GM18499 (cell line): ENCODE results near the gene TAMALIN.

ENCODE experiments used
- ATAC-seq: cut with Tn5 transposase; IDR thresholded peaks from one replicate; pipeline ENCODE4 v1.9.1; 2021; ENCODE audit warnings: moderate number of reproducible peaks; ENCODE audit not compliant: insufficient read depth, unreplicated experiment

Gene TAMALIN

DNA sequence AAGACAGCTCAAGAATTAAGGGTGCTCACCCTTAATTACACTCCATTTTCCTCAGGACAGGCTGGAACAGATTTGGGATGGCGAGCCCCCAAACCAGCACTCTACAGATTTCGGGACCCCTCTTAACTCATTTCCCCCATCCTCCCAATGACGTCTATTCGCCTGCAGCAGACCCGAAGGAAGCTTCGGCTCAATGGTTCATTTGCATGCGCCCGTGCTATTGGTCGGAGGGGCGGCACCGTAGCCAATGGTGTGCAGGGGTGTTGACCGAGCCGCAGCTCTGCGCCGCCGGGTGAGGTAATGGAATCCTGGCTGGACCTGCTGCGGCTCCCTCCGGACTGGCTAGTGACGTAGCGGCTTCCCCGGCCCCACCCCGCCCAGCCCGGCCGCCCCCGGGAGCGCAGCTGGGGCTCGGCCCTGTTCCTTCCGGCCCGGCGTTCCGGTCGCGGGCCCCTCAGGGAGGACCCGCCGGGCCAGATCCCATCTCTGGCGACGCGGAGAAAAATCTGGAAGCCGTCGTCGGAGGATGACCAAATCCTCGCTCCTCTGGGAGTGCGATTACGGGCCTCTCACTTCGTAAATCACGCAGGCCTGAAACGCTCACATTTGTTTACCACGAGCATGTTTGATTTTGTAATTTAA is 26.2 kb downstream of the TAMALIN start:
- ATAC-seq: peak; percentile 61

DNA sequence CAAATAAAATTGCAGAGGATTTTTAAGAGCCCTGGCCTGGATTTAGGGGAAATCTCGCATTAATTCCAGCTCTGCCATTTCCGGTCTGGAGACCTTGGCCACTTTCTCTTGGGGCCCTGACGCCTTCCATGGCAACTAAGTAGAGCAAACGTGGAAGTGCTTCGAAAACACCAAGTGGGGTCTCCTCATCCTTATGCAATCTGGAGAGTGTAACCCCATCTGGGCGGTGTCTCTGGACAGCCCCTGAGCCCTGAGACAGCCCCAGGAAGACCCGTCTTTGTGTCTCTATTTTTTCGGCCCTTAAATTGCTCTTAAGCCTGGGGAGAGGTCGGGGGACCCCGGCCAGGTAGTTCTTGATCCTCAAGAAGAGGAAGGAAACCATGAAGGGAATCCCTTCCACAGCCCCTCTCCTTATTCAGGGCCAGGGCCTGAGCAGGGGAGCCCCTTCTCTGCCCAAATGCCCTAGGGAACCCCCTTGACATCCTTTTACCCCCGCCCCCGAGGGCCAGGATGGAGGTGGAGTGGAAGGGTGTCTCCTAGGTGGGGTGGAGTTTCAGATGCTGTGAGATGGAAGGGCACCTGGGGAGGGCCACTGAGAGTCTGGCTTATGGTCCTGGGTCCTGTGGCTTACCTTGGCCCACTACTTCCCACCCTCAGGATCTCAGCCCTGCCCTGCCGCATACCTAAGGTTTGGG is 26.8 kb downstream of the TAMALIN start:
- ATAC-seq: no peak

GRCh38 chr12:52035190-52035589 is 28.4 kb downstream of the TAMALIN start:
- no peak for ATAC-seq

DNA sequence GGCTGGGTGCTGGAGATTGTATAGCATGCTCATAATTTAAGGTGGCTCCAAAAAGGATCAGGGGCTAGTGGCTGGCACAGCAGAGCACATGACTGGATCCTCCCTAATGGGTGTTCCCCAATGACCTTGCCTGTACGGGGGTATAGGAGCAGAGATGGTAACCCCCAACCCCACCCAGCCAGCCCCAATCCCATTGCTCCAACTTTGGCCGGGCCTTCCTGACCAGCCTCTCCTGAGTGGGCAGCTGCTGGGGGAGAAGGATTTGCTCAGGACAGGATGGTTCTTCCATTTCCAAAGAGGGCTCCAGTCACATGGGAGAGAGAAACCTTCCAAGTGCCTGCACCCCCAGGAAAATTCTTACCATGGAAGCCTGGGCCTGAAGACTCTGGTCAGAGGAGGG is 29.2 kb downstream of the TAMALIN start:
- no peak for ATAC-seq

DNA sequence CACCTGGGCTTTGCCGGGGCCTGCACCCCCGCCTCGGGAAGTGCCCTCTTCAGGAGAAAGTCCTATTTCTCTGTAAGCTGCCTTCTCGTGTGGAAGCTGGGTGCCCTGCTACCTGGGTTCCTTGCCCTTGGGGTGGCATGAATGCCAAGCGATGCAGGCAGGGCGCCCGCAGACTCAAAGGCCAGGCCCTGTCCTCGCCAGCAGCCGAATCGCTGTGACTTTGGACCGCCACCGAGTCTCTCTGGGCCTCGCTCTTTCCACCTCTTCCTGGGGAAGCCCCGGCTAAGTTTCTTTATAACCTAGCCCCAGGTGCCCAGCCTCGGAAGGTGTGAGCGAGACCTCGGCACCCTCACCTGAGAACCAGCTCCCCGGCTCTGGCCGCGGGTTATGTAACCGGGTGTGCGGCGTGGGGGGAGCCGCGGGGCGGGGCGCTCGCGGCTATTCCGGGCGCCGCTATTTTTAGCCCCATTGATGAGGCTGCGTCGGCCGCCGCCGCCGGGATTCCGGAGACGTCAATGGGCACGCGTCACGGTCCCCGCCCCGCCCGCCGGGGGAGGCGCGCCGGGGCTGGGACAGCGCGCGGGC is 29.9 kb downstream of the TAMALIN start:
- ATAC-seq: no peak

DNA sequence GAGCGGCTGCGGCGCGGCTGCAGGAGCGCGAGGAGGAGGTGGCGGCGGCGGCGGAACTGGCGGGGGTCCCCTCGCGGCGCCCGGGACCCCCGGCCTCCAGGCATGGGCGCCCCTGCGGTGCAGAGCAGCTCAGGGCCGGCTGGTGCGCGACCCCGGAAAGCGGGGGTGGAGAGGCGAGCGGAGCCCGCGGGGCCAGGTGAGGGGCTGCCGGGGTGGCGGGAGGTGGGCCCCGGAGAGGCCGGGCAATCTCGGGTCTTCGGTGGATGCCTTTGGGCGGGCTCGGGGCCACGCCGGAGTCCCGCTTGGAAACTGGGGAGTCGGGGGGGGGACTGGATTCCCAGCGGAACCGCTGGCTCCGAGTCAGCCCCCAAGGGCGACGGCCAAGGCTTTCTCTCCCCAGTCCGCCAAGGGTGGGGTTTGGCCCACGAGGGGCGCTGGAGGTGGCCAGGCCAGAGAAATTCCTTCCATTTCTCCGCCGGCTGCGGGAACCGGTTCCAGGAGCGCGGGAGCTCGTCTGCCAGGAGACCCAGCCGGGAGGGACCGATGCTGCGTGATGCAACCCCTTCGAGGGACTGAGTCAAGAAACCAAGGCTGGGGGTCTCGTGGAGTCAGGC is 30.6 kb downstream of the TAMALIN start:
- no peak for ATAC-seq

DNA sequence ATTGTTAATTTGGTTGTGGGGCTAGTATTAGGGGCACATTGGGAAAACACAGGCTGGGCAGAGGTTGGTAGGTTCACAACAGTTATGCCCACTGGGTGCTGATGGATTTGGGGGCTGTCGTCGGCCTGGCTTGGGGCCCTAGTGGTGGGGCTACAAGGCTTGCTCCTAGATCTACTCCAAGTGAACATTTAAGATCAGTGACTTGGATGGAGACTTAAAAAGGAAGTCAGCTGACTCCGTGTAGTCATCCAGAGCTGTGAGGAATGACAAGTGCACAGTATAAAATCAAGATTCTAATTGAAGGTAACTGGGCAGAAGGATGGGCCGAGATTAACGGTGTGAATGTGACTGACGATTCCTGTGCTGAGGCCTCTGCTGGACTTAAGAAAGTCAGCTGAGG is 31.7 kb downstream of the TAMALIN start:
- ATAC-seq: no peak

GRCh38 chr12:52041035-52041434 is 34.3 kb downstream of the TAMALIN start:
- no peak for ATAC-seq

DNA sequence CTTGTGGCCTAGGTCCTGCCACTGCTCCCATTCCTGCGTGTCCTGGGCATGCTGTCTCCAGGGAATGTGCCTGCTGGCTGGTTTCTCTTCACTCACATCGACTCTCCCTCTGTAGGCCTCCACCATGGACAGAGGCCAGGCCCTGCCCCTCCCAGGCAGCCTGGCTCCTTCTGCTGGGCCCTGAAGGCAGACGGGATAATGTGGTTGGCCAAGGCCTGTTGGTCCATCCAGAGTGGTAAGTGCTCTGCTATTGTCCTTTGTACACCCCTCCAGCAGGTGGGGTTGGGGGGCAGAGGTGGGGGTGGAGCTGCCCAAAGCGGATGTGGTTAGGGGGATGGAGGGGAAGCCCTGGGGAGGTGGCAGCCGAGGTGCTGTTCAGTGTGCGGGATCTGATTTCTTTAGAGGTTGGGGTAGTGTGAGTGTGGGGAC is 35.0 kb downstream of the TAMALIN start:
- no peak for ATAC-seq

DNA sequence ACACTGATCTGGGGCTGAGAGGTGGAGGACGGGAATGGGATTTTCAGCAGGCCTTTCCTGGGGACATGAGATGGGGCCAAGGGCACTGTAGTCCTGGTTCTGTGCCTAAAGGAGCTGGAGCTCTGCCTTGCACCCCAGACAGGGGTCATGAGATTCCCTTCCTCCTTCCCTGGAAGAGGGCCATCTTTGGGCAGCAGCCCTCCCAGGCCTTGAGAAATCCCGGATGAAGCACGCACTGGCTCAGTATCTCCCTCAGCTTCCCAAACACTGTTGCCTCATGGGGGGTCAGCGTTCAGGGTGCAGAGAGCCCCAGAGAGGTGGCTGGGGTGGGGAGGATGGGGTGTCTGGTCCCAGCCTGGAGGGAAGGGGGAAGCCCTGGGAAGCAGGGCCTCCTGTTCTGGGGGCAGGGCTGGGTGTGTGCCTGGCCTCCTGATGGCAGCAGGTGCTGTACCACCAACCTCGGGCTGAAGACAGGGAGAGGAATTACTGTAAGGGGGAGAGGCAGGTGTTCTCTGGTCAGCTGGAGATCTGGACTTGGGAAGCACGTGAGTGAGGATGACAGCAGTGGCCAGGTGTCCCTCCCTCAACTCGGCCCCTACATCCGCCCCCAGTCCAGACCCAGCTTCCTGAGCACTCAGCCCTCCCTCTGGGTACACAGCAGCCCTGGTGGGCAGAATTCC is 36.1 kb downstream of the TAMALIN start:
- no peak for ATAC-seq

- ATAC-seq: no peak
These were observed 36.9 kb downstream of the TAMALIN start for GRCh38 chr12:52043386-52044212.

GRCh38 chr12:52044292-52044983 is 37.7 kb downstream of the TAMALIN start:
- no peak for ATAC-seq

DNA sequence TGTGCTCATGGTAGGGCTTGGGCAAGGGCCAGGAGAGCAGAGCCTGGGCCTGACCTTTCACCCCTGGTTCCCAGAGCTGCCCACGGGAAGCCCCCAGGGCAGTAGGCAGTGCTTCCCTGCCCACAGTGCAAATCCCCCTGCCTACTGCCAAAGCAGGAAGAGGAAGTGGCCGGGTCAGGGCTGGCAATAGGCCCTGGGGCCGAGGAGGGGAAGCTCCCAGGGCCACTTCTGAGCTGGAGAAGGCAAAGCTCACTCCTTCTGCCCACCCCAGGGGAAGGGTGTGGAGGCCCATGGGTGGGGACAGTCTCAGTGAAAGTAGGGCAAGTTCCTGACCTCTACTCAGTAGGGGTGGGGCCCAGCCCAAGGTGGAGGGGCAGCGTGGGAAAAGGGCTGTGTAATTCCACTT is 39.1 kb downstream of the TAMALIN start:
- no peak for ATAC-seq

DNA sequence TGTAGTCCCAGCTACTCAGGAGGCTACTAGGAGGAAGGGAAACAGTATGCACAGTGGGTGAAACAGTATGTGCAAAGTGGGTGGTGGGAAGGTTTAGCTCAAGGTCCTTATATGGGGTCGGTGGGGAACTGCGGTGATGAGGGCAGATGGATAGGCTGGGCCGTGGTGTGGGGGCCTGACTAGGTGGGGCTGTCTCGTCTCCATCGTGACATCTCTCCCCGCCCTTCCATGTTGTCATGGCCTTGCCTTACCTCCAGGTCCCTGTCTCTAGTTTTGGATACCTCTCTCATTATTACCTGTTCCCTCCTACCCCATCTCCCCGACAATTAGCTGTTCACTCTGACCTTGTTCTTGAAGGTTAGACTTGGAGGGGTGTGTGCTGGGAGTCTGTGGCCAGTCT is 40.1 kb downstream of the TAMALIN start:
- ATAC-seq: no peak

- ATAC-seq: no peak
These were observed 42.5 kb downstream of the TAMALIN start for GRCh38 chr12:52049286-52049685.

- ATAC-seq: no peak
These were observed 42.9 kb downstream of the TAMALIN start for GRCh38 chr12:52049688-52050087.

DNA sequence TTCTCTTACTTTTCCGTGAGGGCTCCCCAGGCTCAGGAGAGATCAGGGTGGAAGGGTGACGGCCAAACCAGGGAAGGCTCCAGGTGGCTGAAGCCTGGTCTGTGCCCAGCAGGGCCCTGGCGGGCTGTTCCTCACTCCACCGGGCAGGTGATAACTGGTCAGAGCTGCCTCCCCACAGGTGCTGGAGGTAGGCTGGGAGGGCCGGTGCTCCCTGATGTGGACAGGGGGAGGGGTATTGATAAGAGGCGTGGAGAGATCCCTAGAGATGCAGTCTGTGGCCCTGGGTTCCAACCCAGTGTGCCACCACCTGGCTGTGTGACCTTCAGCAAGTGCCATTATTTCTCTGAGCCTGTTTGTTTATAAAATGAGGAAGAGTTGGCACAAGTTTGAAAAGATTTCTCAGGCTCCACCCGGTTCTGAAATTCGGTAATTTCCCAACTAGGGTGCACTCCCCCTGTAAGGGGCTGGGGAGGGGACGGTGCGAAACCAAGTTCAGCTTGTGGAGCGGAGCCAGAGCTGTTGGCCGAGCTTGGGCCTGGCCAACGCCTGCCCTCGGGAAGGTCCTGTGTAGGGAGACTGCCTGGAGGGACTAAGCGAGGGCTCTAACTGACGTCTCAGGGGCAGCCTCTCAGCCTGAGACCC is 43.5 kb downstream of the TAMALIN start:
- no peak for ATAC-seq

- no peak for ATAC-seq
These were observed 44.2 kb downstream of the TAMALIN start, which contains the start of gene NR4A1 for GRCh38 chr12:52050758-52051541. Gene NR4A1, plus strand, starts transcription at chr12:52051442. Its CDS starts 2,887 bp downstream, at chr12:52054329.
